A549 treated with AZD2906 at 1 μM for 4 hours (cell line): Measurements from ENCODE around the gene IRF9. TPM values are rescaled to one million over a fixed set of nuclear protein-coding genes. Genes with fewer than 3 reads are reported as not detected.

Experiments
- total RNA-seq: library from RNA; stranded (reverse); fragments of 200-300 nt; extraction: Qiagen RNA extraction; gene quantifications from 5 replicates; pipeline ENCODE4 v1.2.3, GENCODE V29; 2022

IRF9 gene
- total RNA-seq, 1 experiment from 2014 or later = 15.6 TPM

Other genes with a start within 250 kb of the IRF9 start
- gene DHRS4, start 207.5 kb upstream of the IRF9 start, total RNA-seq = 45.3 to 49.8 TPM (median 47.9 TPM) in 5 replicates
- 23.3 to 33.2 TPM (median 30.8 TPM) in 5 replicates for gene DHRS4L2, start 172.3 kb upstream of the IRF9 start, total RNA-seq
- gene CARMIL3, start 109.3 kb upstream of the IRF9 start, total RNA-seq = 0.48 to 0.59 TPM (median 0.49 TPM) in 5 replicates
- gene CPNE6, start 89.7 kb upstream of the IRF9 start, total RNA-seq = 0.05 to 0.12 TPM (median 0.06 TPM) in 4 of 5 replicates, not detected in the other
- 17.2 to 22.3 TPM (median 20.2 TPM) in 5 replicates for gene PCK2, start 67.0 kb upstream of the IRF9 start, total RNA-seq
- gene DCAF11, start 46.5 kb upstream of the IRF9 start, total RNA-seq = 20.3 to 26.4 TPM (median 20.7 TPM) in 5 replicates
- 0.74 to 1.1 TPM (median 0.98 TPM) in 5 replicates for gene NRL, start 46.3 kb upstream of the IRF9 start, total RNA-seq
- gene FITM1, start 30.6 kb upstream of the IRF9 start, total RNA-seq = 0.10 to 0.13 TPM in 2 of 5 replicates, not detected in the others
- 158 to 182 TPM (median 161 TPM) in 5 replicates for gene PSME1, start 25.1 kb upstream of the IRF9 start, total RNA-seq
- 46.5 to 62.7 TPM (median 58.0 TPM) in 5 replicates for gene EMC9, start 19.7 kb upstream of the IRF9 start, total RNA-seq
- 150 to 197 TPM (median 159 TPM) in 5 replicates for gene PSME2, start 14.7 kb upstream of the IRF9 start, total RNA-seq
- 20.3 to 33.7 TPM (median 32.3 TPM) in 5 replicates for gene RNF31, start 13.8 kb upstream of the IRF9 start, total RNA-seq
- gene REC8, start 10.8 kb downstream of the IRF9 start, total RNA-seq = 2.7 to 5.3 TPM (median 3.3 TPM) in 5 replicates
- gene IPO4, start 27.6 kb downstream of the IRF9 start, total RNA-seq = 75.4 to 87.1 TPM (median 80.0 TPM) in 5 replicates
- gene TM9SF1, start 34.2 kb downstream of the IRF9 start, total RNA-seq = 60.6 to 69.9 TPM (median 64.6 TPM) in 5 replicates
- gene TSSK4, start 44.4 kb downstream of the IRF9 start, total RNA-seq = not detected in 5 replicates
- 78.2 to 100.0 TPM (median 79.3 TPM) in 5 replicates for gene CHMP4A, start 52.2 kb downstream of the IRF9 start, total RNA-seq
- gene MDP1, start 54.8 kb downstream of the IRF9 start, total RNA-seq = 28.9 to 33.7 TPM (median 31.1 TPM) in 5 replicates
- gene NEDD8, start 71.1 kb downstream of the IRF9 start, total RNA-seq = 433 to 471 TPM (median 446 TPM) in 5 replicates
- 53.0 to 66.2 TPM (median 54.3 TPM) in 5 replicates for gene GMPR2, start 71.7 kb downstream of the IRF9 start, total RNA-seq
- 33.4 to 37.5 TPM (median 36.9 TPM) in 5 replicates for gene TINF2, start 81.4 kb downstream of the IRF9 start, total RNA-seq
- 0.93 to 1.8 TPM (median 1.1 TPM) in 5 replicates for gene TGM1, start 101.9 kb downstream of the IRF9 start, total RNA-seq
- gene RABGGTA, start 110.3 kb downstream of the IRF9 start, total RNA-seq = 15.8 to 17.3 TPM (median 16.6 TPM) in 5 replicates
- gene DHRS1, start 138.5 kb downstream of the IRF9 start, total RNA-seq = 9.9 to 12.1 TPM (median 12.0 TPM) in 5 replicates
- 13.4 to 16.4 TPM (median 14.4 TPM) in 5 replicates for gene NOP9, start 138.6 kb downstream of the IRF9 start, total RNA-seq
- 0.12 to 0.26 TPM (median 0.23 TPM) in 5 replicates for gene CIDEB, start 146.7 kb downstream of the IRF9 start, total RNA-seq
- 2.4 to 5.1 TPM (median 4.0 TPM) in 5 replicates for gene LTB4R2, start 148.9 kb downstream of the IRF9 start, total RNA-seq
- gene LTB4R, start 150.2 kb downstream of the IRF9 start, total RNA-seq = 3.1 to 6.1 TPM (median 5.2 TPM) in 5 replicates
- gene ADCY4, start 173.8 kb downstream of the IRF9 start, total RNA-seq = not detected in 5 replicates
- not detected in 5 replicates for gene RIPK3, start 178.7 kb downstream of the IRF9 start, total RNA-seq
- gene NFATC4, start 206.9 kb downstream of the IRF9 start, total RNA-seq = 0.05 to 0.31 TPM (median 0.07 TPM) in 5 replicates
- 0.31 to 0.44 TPM (median 0.41 TPM) in 5 replicates for gene NYNRIN, start 237.7 kb downstream of the IRF9 start, total RNA-seq